HL-60 (cell line): ENCODE data around the gene CDKN2B-AS1.

Experiments
- CTCF ChIP-seq: IDR thresholded peaks from one replicate; pipeline ENCODE4 v1.5.1; 2011; ENCODE audit warnings: low read length, control low read depth, inconsistent platforms; ENCODE audit not compliant: insufficient read depth
- POLR2AphosphoS5 ChIP-seq: IDR thresholded peaks from 2 replicates; pipeline ENCODE4 v1.6.1; 2012; ENCODE audit warnings: low read depth
- SPI1 ChIP-seq: IDR thresholded peaks from 2 replicates; pipeline ENCODE4 v1.6.1; 2012; ENCODE audit warnings: low read depth, mild to moderate bottlenecking, borderline replicate concordance
- TF ChIP-seq, protein P1 (sequence below): IDR thresholded peaks from 2 replicates; pipeline ENCODE4 v1.6.1; 2012; ENCODE audit warnings: low read depth; ENCODE audit not compliant: insufficient replicate concordance

GRCh38 chr9:21976334-21976875 lies 18.2 kb upstream of the CDKN2B-AS1 start:
- TF ChIP-seq CTCF (no peak), SPI1 (no peak), POLR2AphosphoS5 (no peak)
- TF ChIP-seq, protein P1, sequence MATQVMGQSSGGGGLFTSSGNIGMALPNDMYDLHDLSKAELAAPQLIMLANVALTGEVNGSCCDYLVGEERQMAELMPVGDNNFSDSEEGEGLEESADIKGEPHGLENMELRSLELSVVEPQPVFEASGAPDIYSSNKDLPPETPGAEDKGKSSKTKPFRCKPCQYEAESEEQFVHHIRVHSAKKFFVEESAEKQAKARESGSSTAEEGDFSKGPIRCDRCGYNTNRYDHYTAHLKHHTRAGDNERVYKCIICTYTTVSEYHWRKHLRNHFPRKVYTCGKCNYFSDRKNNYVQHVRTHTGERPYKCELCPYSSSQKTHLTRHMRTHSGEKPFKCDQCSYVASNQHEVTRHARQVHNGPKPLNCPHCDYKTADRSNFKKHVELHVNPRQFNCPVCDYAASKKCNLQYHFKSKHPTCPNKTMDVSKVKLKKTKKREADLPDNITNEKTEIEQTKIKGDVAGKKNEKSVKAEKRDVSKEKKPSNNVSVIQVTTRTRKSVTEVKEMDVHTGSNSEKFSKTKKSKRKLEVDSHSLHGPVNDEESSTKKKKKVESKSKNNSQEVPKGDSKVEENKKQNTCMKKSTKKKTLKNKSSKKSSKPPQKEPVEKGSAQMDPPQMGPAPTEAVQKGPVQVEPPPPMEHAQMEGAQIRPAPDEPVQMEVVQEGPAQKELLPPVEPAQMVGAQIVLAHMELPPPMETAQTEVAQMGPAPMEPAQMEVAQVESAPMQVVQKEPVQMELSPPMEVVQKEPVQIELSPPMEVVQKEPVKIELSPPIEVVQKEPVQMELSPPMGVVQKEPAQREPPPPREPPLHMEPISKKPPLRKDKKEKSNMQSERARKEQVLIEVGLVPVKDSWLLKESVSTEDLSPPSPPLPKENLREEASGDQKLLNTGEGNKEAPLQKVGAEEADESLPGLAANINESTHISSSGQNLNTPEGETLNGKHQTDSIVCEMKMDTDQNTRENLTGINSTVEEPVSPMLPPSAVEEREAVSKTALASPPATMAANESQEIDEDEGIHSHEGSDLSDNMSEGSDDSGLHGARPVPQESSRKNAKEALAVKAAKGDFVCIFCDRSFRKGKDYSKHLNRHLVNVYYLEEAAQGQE: no peak
